WI38 (cell line): ENCODE results near the gene CCHCR1.

Experiments used
- H3K4me3 ChIP-seq: 2 replicates; pipeline ENCODE4 v1.5.1; 2011; ENCODE audit warnings: low read depth, mild to moderate bottlenecking, control low read depth, low read length
- TF ChIP-seq, protein P1 (sequence below): IDR thresholded peaks from 2 replicates; pipeline ENCODE4 v1.5.1; 2012; ENCODE audit warnings: low read depth, mild to moderate bottlenecking, control low read depth, low read length

Gene CCHCR1

DNA sequence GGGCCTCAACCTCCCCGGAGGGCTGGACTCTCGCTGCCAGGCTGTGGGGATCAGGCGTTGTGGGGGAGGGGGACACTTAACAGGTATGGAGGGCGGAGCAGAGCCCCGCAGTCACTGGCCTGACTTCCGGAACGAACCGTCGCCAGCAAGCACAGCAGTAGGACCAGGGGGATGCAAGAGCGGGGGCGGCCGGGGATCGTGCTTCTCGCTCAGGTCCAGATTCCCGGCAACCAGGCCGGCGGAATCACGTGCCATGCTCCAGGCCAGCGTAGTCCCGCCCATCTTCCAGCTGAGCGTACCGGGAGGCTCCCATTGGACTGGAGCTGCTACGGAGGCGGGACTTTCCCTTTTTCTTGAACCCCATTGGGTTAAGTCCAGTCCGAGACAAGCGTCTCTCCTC, 22.9 kb upstream of the CCHCR1 start:
- H3K4me3 ChIP-seq: no peak overlapping the region
- TF ChIP-seq, protein P1, sequence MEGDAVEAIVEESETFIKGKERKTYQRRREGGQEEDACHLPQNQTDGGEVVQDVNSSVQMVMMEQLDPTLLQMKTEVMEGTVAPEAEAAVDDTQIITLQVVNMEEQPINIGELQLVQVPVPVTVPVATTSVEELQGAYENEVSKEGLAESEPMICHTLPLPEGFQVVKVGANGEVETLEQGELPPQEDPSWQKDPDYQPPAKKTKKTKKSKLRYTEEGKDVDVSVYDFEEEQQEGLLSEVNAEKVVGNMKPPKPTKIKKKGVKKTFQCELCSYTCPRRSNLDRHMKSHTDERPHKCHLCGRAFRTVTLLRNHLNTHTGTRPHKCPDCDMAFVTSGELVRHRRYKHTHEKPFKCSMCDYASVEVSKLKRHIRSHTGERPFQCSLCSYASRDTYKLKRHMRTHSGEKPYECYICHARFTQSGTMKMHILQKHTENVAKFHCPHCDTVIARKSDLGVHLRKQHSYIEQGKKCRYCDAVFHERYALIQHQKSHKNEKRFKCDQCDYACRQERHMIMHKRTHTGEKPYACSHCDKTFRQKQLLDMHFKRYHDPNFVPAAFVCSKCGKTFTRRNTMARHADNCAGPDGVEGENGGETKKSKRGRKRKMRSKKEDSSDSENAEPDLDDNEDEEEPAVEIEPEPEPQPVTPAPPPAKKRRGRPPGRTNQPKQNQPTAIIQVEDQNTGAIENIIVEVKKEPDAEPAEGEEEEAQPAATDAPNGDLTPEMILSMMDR: no peak

DNA sequence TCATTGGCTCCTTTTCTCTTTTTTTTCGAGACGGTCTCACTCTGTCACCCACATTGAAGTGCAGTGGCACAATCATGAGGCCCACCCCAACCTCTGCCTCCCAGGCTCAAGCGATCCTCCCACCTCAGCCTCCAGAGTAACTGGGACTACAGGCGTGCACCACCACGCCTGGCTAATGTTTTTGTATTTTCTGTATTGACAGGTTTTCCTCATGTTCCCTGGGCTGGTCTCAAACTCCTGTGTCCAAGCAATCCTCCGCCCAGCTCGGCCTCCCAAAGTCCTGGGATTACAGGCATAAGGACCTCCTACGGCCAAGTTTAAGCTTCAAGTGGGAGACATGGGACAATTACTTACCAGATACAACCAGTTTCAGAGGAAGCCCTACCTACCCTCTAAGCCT, 22.3 kb upstream of the CCHCR1 start:
- TF ChIP-seq, protein P1: no peak
- H3K4me3 ChIP-seq: no peak overlapping the region

DNA sequence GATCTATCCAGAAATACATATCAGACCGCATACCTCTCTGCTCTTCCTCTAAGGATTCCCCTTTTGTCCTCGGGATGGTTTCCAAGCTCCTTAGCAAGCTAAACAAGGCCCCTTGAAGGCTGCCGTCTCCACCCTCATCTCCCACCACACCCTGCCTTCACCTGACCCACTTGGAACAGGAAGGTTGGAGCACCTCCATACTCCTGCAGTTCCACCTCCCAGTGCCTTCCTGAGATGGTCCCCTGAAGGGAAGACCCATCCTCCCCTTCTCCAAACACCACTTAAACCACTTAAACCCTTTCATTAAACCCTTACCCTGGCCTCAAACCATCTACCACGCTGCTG, 21.4 kb upstream of the CCHCR1 start:
- TF ChIP-seq, protein P1: no peak
- no peak overlapping the region for H3K4me3 ChIP-seq

DNA sequence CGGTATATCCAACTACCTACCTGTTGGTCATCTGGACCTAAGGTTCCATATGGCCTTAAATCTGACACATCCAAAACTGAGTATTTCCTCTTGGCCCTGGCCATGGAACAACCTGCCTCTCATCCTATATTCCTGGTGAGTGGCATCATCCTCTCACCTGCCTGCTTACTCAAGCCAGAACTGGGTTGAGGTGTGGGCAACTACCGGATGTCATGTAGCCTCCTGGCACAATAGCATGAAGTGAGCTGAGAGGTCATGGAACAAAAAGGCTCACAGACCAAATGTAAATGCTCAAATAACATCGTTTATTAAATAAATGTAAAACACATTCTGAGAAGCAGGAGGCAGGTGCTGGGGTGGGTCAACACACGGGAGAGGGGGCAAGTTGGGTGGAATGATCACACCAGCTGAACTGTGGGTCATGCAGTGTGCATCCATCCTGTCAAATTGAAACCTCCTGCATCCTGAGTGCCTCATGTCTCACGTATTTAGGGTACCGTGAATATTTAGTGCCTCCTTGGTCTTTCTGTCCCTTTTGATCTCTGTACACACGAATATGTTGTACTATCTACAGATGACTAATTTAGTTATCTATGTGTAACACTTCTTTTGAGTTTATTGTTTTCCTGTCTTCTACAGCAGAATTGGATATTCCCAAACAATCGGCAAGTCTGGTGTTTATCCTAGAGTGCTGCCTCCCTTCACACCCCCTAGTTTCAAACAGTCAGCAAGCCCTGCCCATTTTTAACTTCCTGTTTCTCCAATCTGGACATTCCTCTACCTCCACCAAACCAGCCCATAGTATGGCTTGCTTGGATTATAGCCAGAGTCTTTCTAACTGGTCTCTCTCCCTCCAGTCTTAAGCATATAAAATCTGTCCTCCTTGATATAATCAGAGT, 20.8 kb upstream of the CCHCR1 start:
- no peak overlapping the region for H3K4me3 ChIP-seq
- TF ChIP-seq, protein P1: no peak

DNA sequence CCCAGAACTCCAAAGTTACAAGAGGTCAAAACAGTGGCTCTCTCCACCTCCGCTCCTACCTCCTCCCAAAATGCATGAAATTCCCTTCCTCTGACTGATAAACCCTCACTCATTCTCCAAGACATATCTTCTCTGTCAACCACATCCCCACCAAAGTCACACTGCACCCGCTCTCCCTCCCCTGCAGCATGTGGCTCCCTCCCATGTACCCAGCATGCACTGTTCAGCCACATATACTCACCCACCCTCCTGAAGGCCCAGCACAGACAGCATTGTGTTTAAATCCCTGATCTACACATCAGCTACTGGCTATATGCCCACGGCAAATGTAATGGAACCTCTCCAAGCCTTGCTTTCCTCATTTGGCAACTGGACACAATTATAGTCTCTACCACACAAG, 18.4 kb upstream of the CCHCR1 start:
- TF ChIP-seq, protein P1: no peak
- no peak overlapping the region for H3K4me3 ChIP-seq

DNA sequence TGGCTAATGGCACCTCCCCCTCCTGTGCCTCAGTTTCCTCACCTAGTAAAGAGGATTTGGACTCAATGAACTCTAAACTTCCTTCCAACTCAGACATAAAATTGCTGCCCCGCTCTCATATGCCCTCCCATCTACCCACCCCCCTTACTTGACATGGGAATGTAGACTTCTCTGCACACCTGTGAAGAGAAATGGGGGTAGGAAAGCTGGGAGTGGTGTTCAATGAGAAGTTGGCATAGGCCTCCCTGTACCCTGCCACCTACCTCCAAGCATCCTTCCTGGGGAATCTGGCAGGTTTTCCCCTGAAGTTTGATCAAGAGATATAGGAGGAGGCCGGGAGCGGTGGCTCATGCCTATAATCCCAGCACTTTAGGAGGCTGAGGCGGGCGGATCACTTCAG, 16.8 kb upstream of the CCHCR1 start:
- no peak overlapping the region for H3K4me3 ChIP-seq
- TF ChIP-seq, protein P1: no peak

DNA sequence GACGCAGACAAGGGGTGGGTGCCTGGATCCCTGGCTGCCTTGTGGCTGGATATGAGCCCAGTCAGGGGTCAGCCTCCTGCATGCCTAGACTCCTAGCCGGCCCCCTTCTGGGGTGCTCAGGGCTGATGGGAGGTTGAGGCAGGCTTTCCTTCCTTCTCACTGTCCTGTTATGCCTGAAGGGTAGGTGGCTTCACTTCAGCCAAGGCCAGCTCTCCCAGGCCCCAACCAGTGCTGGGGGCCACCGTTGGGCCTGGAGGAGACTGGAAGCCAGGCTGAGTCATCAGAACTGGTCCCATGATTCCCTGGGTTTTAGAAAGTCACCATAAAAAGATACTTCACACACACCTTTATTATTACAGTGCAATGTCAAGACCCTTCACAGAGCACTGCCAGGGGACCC, 15.8 kb upstream of the CCHCR1 start:
- TF ChIP-seq, protein P1: no peak
- H3K4me3 ChIP-seq: no peak overlapping the region
